GM18505 (cell line): ENCODE data around the gene MBP.

Source experiments
- ATAC-seq: cut with Tn5 transposase; IDR thresholded peaks from one replicate; pipeline ENCODE4 v1.9.1; 2021; ENCODE audit not compliant: unreplicated experiment
- POLR2A ChIP-seq: IDR thresholded peaks from 4 replicates; pipeline ENCODE4 v1.6.1; 2011; ENCODE audit warnings: borderline replicate concordance; ENCODE audit not compliant: insufficient read depth, insufficient read length; ENCODE audit errors: extremely low read depth

The MBP gene

DNA sequence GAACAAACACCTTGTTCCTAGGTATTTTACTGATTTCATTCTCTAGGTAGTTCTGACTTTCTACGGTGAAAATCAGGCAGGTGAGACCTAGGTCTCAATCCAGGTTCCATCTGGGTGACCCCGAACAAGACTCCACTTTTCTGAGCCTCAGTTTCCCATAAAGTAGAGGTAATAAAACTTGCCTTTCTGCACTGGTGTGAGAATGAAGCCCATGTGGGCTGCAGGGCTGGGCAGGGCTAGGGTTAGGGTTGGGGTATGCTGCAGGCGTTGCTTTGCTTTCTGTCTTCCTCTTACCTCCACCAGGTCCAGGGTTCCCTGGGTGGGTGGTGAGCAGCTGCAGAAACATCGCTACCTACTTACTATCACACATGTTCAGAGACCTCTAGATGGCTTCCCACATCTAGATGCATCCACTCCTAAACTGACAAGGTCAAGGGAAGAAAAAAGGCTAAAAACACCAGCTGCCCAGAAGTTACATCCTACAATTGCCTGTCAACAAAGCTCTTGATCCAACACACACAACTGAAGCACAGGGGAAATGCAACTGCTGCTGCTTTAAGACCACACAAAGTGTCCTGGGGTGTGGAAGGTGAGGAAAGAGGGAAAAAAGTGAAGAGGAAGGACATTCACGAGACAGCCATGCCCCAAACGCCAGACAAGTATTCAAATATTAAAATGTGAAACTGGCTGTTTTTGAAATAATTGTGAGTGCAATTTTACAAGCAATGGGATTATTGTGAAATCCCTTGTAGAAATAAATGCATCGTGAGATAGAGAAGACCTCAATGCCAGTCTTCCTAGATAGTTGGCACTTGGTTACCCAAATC lies 23.5 kb downstream of the MBP start:
- no peak for ATAC-seq
- no peak for TF ChIP-seq POLR2A

DNA sequence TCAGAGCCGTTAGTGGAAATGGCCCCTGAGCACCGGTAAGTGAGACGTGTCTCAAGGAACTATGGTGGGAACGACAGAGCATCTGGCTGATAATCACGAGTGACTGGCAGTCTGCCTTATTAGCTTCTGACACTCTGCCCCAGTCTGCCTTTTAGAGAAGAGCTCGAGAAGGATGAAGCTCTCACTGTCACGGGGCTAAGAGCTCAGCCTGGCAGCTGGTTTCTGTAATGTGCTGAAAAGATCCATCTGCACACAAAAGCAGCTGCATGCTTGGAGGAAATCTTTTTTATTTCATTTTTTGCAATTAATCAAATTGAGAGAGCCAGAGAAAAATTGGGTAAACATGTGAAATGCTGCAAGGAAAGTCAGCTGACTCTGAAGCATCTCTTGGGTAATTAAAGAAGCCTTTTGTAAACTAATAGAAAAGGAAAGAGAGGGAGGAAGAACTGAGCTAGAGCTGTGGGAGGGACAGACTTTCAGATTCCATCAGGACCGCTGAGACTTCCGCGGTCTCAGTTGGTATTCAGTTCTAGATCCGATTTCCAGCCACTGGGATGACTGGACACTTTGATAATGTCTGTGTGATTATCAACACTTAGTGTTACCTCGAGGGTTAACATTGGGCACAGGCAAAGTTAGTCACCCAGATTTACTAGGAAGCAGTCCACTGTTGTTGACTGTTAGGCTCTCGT lies 24.4 kb downstream of the MBP start:
- ATAC-seq: peak; percentile 57
- TF ChIP-seq POLR2A: peak; percentile 12

DNA sequence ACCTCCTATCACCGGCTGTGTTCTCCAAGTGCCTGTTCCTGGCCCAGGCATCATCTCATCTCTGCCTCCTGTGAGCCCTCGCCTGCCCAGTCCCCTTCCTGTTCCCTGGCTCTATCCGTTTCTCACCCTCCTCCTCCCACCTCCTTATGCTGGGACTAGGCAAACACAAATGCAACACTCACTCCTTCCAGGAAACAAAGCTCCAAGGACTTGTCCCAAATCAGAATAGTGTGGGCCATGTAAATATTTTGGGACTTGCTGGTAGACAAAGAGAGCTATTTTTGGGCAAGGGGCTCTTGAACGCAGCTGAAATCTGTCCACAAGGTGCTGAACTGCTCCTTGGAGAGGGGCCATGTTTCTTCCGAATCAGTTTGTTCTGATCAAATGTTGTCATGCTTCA lies 25.3 kb downstream of the MBP start:
- no peak for ATAC-seq
- peak; percentile 4 for TF ChIP-seq POLR2A

GRCh38 chr18:77106331-77106730 lies 26.3 kb downstream of the MBP start:
- no peak for ATAC-seq
- no peak for TF ChIP-seq POLR2A

GRCh38 chr18:77105680-77106079 lies 26.9 kb downstream of the MBP start:
- TF ChIP-seq POLR2A: no peak
- no peak for ATAC-seq

DNA sequence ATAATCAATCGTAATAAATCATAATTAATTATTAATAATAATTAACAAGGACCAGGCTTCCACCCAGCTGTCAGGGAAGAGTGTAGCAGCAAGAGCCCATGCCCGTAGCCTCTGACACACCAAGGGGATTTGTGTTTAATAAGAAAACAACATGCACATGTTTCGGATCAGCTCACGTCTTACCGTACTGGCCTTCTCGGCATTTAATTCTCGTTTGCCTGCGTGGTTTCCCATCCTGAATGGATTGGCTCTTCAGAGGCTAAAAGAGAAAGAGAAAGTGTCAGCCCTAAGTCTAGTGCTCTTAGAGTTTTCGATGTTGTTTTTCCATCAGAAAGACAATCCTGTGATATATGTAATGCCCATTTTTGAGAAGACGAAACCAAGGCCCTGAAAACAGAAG lies 27.6 kb downstream of the MBP start:
- TF ChIP-seq POLR2A: no peak
- no peak for ATAC-seq

GRCh38 chr18:77103991-77104531 lies 28.5 kb downstream of the MBP start:
- ATAC-seq: no peak
- TF ChIP-seq POLR2A: no peak

DNA sequence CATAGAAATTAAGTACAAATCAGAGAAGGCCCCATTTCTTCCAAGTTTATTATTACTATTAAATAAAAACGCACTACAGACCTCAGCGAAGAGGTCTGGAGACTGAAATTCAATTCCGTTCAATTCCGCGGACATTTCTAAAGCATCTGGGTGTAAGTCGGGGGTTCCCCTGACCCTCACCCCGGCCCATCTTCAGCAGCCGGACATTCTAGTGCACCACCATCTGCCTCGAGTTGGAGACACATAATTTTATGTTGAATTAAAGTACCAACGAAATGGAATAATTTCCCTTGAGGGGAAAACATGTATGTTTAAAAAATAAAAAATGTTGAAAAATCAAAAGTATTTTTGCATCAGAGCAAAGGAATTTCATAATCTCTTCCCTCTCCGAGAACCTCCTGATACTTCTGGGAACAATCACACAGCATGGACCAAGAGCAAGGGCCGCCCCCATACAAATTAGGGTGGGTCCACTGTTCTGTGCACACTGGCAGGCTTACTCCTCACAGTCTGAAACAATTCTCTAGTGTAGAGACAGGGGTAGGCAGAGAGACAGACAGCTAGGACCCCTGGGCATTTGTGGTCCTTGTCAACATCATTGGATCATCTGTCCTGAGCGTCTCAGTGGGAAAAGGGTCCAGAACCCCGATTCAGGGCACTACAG lies 29.3 kb downstream of the MBP start:
- ATAC-seq: no peak
- TF ChIP-seq POLR2A: no peak

- ATAC-seq: peak; percentile 70
- TF ChIP-seq POLR2A: no peak
Measured at GRCh38 chr18:77102259-77103040, 30.1 kb downstream of the MBP start.

DNA sequence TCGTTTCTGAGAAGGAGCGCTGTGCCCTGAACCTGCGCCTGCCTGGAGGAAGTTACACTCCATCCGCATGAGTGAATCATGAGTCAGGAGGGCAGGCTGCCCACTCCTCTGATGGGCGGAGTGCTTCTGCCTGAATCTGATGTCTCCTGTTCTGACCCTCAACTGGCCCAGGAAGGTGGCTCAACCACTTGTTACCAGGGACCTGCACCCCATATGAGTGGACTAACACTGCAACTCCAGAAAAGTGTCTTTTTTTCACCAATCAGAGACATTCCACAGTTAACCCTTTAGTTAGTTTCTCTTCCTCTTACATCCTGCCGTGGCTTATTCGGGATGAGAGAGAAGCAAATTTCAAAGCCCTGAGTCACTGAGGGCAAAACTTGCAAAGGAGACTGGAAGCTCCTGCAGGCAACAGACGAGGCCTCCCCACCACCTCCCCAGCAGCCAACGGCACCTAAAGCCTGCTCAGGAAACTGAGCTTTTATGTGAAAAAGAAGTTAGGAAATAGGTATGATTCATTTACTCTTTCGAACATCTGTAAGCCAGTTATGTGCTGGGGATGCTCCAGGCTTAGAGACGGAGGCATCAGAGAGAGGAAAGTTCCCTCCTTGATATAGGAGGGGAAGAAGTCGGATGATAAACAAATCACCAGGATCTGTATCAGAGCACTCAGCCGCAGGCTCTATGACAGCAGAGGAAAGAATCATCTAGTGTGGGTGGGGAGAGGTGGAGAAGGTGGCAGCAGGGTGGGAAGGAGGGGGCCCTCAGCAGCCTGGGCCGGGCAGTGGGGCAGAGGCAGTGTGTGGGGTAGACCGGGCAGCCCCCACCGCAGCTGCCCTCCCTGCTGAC lies 30.9 kb downstream of the MBP start:
- TF ChIP-seq POLR2A: peak; percentile 55
- peak; percentile 51 for ATAC-seq

DNA sequence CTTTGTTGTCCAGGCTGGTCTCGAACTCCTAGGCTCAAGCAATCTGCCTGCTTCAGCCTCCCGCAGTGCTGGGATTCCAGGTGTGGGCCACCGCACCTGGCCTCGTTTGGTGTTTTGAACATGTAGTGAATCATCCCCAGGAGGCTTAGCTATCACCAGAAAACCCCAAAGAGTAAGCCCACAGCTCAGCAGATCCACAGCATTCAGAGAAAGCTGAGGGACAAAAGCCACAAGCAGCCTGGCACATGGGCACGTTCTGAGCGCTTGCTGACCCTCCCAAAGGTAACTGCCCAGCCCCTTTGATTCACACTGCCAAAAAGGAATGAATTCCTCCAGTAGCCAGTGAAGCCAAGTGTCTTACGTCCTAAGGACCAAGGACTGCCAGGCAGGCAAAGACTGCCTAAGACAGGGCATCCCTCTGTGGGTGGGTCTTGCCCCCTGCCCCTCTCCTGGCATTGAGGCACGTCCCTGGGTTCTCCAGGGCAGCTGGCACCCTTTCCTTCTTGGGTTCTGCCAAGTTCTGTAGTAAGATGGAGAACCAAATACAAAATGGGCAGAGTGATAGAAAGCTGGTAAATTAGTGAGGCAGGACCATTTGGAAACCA lies 31.7 kb downstream of the MBP start:
- TF ChIP-seq POLR2A: no peak
- ATAC-seq: no peak
